ENCODE measurements around the gene OR2G6. TPM values are rescaled to one million over a fixed set of nuclear protein-coding genes. Genes with fewer than 3 reads are reported as not detected.
"Not testable (repeated sequence)": the region's sequence is repeated elsewhere in the genome, so short reads cannot be mapped to it uniquely, and the experiment has no call there.

The OR2G6 gene
- total RNA-seq = not detected

- not testable (repeated sequence) for ATAC-seq (replicated peaks); H3K4me3 Mint-ChIP-seq; H3K4me1 Mint-ChIP-seq; H3K36me3 Mint-ChIP-seq (ENCODE audit: low read depth); H3K9me3 Mint-ChIP-seq; H3K27me3 Mint-ChIP-seq; H3K27ac Mint-ChIP-seq
These were observed at the start of gene OR2G6 for GRCh38 chr1:248507773-248508172. OR2G6 (plus strand) TSS chr1:248508073; CDS start chr1:248521647, 13,574 bp downstream.

DNA sequence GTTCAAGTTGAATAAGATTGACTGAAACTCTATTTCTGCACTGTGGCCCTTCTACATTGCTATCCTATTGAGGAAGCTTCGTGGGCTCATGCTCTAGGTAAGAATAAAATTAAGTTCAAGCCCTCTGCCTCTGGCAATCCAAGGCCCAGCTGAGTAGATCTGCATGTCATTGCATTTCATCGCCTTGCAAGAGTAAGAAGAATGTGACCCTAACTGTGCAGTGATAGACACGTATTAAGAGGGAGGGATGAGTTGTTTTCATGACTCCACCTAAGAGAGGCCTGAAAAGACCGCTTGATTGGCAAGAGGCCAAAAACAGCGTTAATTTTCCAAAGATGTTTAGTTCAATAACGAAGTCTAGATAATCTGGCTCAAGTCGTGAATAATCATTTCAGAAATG, 48.8 kb upstream of the OR2G6 start:
- not testable (repeated sequence) for ATAC-seq (replicated peaks); H3K9me3 Mint-ChIP-seq

DNA sequence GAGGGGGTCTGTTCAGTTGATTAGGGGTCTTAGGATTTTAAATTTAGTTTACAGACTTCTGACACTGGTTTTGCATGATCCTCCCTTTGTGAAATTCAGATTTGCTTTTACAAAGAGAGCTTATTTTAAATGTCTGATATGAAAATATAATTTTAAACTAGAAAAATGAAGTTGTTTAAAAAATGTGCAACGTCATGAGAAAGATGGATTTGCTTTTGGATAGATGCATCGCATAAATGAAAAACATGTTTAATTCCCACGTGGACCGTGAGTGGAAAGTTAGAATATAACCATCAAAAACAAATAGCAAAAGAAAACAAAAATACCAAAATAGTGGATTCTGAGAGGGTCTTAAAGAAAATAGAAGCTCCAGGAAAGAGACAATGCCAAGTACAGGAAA, 36.7 kb upstream of the OR2G6 start:
- H3K27ac Mint-ChIP-seq = no peak overlapping the region
- H3K36me3 Mint-ChIP-seq (ENCODE audit: low read depth) = no peaks in the 10 kb centered on the region
- no peak for ATAC-seq (replicated peaks)
- no peaks in the 10 kb centered on the region for H3K4me1 Mint-ChIP-seq
- H3K4me3 Mint-ChIP-seq = no peak overlapping the region
- H3K27me3 Mint-ChIP-seq = no peaks in the 10 kb centered on the region
- peaks cover 13% of the 10 kb centered on the region for H3K9me3 Mint-ChIP-seq

More for the DNA sequence above, 48.8 kb upstream of the OR2G6 start:
- H3K27me3 Mint-ChIP-seq; H3K4me1 Mint-ChIP-seq; H3K36me3 Mint-ChIP-seq (ENCODE audit: low read depth); H3K4me3 Mint-ChIP-seq; H3K27ac Mint-ChIP-seq: not testable (repeated sequence)

DNA sequence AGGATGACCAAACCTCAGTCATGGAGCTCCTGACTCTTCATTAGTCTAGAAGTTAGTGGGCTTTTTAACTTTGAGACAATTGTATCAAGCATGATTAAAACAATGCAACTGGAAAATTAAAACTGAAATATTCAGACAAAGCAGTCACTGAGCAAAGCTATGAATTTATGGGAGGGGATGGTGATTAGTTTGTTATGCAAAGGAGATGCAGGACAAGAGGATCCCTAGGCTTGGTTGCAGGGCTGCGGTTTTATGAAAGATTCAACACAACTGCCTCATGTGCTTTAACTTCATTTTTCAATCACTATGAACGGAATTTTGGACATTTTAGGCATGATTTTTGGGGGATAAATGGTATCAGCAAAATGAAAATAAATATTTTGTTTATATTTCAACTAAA, 35.8 kb upstream of the OR2G6 start:
- not testable (repeated sequence) for H3K4me3 Mint-ChIP-seq; H3K4me1 Mint-ChIP-seq; H3K36me3 Mint-ChIP-seq (ENCODE audit: low read depth); H3K27me3 Mint-ChIP-seq; H3K27ac Mint-ChIP-seq; ATAC-seq (replicated peaks)
- peaks cover 13% of the 10 kb centered on the region for H3K9me3 Mint-ChIP-seq

- H3K4me1 Mint-ChIP-seq; H3K36me3 Mint-ChIP-seq (ENCODE audit: low read depth); H3K27ac Mint-ChIP-seq; H3K9me3 Mint-ChIP-seq; H3K27me3 Mint-ChIP-seq; ATAC-seq (replicated peaks); H3K4me3 Mint-ChIP-seq: not testable (repeated sequence)
These were observed 34.8 kb upstream of the OR2G6 start, which contains the start of gene OR2T3 for GRCh38 chr1:248473051-248473450. OR2T3 (plus strand) TSS chr1:248473351; CDS start chr1:248473351, 0 bp downstream.

DNA sequence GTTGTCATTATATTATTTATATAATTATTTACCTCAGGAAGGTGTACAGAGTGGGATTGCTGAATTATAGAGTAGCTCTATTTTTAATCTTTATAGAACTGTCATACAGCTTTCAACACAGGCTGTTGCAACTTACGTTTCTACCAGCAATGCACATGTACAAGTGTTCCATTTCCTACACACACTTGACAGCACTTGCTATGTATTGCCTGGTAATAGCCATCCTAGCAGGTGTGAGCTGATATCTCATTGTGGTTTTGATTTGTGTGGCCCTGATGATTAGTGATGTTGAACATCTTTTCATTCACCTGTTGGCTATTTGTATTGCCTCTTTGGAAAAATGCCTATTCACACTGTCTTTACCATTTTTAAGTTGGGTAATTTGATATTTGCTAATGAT, 32.2 kb upstream of the OR2G6 start:
- not testable (repeated sequence) for ATAC-seq (replicated peaks); H3K9me3 Mint-ChIP-seq; H3K4me1 Mint-ChIP-seq; H3K27me3 Mint-ChIP-seq; H3K36me3 Mint-ChIP-seq (ENCODE audit: low read depth); H3K4me3 Mint-ChIP-seq; H3K27ac Mint-ChIP-seq

DNA sequence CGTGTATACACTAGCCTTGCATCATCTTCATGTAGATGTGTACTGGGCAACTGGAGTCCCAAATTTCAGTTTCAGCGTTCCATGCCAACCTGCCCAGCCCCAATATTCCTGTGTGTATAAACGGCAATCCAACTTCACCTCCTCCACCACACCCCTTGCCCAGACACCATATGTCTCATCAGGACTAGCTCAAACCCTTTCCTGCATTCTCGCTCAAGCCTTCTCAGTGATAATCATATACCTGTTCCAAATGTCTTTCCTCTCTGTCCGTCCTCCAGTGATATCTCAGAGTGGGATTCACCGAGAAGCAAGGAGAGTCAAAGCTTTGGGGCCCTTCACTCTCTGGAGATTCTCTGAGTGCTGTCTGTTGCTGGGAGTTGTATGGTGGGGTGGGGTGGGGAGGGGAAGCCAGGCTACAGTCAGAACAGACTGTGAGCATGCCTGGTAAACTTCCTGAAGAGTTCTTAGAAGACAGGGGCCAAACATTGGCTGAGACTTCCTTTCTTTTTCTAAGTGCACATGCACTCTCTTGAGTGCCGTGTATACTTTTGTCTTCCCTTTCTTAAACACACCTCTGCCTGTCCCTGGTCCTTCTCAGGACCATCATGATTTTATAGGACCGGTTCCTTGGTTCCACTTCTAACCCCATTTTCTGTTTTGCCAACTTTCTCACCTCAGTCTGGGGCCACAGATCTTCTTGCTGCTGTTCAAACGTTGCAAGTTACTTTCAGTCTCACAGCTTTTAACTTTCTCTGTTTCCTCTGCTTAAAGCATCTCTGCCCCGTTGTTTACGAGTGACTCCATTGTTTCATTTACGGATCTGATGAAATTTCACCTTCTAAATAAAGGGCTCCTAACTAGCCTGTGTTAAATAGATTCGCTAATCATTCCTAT, 25.9 kb upstream of the OR2G6 start:
- not testable (repeated sequence) for H3K4me1 Mint-ChIP-seq; H3K9me3 Mint-ChIP-seq; H3K36me3 Mint-ChIP-seq (ENCODE audit: low read depth); H3K27me3 Mint-ChIP-seq
- peak overlapping the region; percentile 79 for H3K4me3 Mint-ChIP-seq
- peak overlapping the region; percentile 83 for H3K27ac Mint-ChIP-seq
- peak; percentile 84 for ATAC-seq (replicated peaks)

DNA sequence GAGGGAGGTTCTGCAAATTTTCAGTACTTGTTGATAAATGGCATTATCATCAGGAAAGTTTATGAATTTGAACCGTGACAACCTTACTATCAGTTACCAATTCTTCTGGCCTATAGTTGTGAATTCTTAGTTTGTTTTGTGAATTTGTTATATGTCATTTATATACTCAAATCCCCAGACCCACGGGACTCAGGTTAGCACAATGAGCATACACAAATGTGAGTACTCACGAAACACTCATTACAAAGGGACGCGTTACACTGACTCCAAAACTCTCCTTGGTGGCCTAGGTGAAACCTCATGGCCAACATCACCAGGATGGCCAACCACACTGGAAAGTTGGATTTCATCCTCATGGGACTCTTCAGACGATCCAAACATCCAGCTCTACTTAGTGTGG, 19.6 kb upstream of the OR2G6 start, which contains the start of gene OR2T5:
Gene OR2T5, plus strand, starts transcription at position 301 of the 400 bp plus-strand sequence. Its CDS starts 0 bp downstream, at position 301.
- H3K27ac Mint-ChIP-seq; H3K9me3 Mint-ChIP-seq; H3K27me3 Mint-ChIP-seq; H3K4me3 Mint-ChIP-seq; H3K4me1 Mint-ChIP-seq; H3K36me3 Mint-ChIP-seq (ENCODE audit: low read depth); ATAC-seq (replicated peaks): not testable (repeated sequence)

DNA sequence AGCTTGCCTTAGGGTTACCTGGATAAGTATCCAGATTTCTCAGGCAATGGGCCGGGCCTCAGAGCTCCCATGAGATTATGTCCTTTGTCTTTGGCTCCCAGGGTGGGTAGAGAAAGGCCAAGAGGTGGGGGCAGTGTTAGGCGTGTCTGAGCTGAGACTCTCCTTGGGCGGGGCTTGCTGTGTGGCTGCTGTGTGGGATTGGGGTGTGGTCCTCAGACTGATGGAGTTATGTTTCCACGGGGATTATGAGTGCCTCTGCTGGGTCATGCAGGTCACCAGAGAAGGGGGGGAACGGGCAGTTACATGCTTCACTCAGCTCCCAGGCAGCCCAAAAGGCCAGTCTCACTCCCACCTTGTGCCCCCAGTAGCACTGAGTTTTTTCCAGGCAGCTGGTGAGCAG, 11.2 kb upstream of the OR2G6 start:
- not testable (repeated sequence) for H3K27me3 Mint-ChIP-seq; H3K4me1 Mint-ChIP-seq; H3K9me3 Mint-ChIP-seq; H3K36me3 Mint-ChIP-seq (ENCODE audit: low read depth); H3K4me3 Mint-ChIP-seq; H3K27ac Mint-ChIP-seq; ATAC-seq (replicated peaks)

- not testable (repeated sequence) for H3K4me3 Mint-ChIP-seq; H3K36me3 Mint-ChIP-seq (ENCODE audit: low read depth); H3K4me1 Mint-ChIP-seq; H3K9me3 Mint-ChIP-seq; H3K27me3 Mint-ChIP-seq; H3K27ac Mint-ChIP-seq; ATAC-seq (replicated peaks)
These were observed 7.4 kb upstream of the OR2G6 start for GRCh38 chr1:248500305-248501035.

GRCh38 chr1:248510217-248510616, 2.3 kb downstream of the OR2G6 start:
- not testable (repeated sequence) for H3K4me1 Mint-ChIP-seq; H3K36me3 Mint-ChIP-seq (ENCODE audit: low read depth); H3K4me3 Mint-ChIP-seq; H3K9me3 Mint-ChIP-seq; H3K27ac Mint-ChIP-seq; H3K27me3 Mint-ChIP-seq
- ATAC-seq (replicated peaks) = peak; percentile 60

DNA sequence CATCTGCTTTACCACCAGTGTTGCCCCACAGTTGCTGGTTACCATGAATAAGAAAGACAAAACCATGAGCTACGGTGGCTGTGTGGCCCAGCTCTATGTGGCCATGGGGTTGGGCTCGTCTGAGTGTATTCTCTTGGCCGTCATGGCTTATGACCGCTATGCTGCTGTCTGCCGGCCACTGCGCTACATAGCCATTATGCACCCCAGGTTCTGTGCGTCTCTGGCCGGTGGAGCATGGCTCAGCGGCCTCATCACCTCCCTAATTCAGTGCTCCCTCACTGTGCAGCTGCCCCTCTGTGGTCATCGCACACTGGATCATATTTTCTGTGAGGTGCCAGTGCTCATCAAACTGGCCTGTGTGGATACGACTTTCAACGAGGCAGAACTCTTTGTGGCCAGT, 14.0 kb downstream of the OR2G6 start:
- peaks cover 3% of the 10 kb centered on the region for H3K9me3 Mint-ChIP-seq

GRCh38 chr1:248537449-248537848, 29.6 kb downstream of the OR2G6 start:
- ATAC-seq (replicated peaks) = peak; percentile 60
- not testable (repeated sequence) for H3K27me3 Mint-ChIP-seq; H3K27ac Mint-ChIP-seq; H3K4me1 Mint-ChIP-seq; H3K9me3 Mint-ChIP-seq; H3K4me3 Mint-ChIP-seq; H3K36me3 Mint-ChIP-seq (ENCODE audit: low read depth)

More for the DNA sequence above, 14.0 kb downstream of the OR2G6 start:
- no peaks in the 10 kb centered on the region for H3K36me3 Mint-ChIP-seq (ENCODE audit: low read depth)
- ATAC-seq (replicated peaks) = no peak
- no peak overlapping the region for H3K27ac Mint-ChIP-seq
- H3K27me3 Mint-ChIP-seq = peaks cover 12% of the 10 kb centered on the region
- H3K4me3 Mint-ChIP-seq = no peak overlapping the region
- no peaks in the 10 kb centered on the region for H3K4me1 Mint-ChIP-seq

DNA sequence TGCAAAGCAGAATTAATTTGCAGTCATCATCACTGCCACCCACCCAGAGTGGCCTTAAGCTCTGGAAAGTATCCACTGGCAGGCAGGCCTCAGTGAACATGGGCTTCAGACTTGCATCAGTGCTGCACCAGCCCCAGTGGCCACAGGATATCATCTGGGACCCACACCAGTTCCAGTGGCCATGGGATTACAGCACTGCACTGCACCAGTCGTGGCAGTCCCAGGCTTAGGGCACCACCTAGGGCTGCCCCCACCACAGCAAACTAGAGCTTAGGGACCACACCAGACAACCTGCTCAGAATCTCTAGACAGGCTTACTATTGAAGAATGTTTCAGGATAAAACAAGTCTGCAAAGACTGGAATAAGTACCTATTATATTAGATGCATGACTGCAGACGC, 39.5 kb downstream of the OR2G6 start:
- H3K27ac Mint-ChIP-seq; H3K36me3 Mint-ChIP-seq (ENCODE audit: low read depth); H3K9me3 Mint-ChIP-seq; H3K27me3 Mint-ChIP-seq; H3K4me3 Mint-ChIP-seq; ATAC-seq (replicated peaks); H3K4me1 Mint-ChIP-seq: not testable (repeated sequence)

DNA sequence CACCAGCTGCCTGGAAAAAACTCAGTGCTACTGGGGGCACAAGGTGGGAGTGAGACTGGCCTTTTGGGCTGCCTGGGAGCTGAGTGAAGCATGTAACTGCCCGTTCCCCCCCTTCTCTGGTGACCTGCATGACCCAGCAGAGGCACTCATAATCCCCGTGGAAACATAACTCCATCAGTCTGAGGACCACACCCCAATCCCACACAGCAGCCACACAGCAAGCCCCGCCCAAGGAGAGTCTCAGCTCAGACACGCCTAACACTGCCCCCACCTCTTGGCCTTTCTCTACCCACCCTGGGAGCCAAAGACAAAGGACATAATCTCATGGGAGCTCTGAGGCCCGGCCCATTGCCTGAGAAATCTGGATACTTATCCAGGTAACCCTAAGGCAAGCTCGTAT, 43.2 kb downstream of the OR2G6 start:
- H3K4me3 Mint-ChIP-seq; H3K27me3 Mint-ChIP-seq; H3K4me1 Mint-ChIP-seq; H3K27ac Mint-ChIP-seq; ATAC-seq (replicated peaks); H3K9me3 Mint-ChIP-seq; H3K36me3 Mint-ChIP-seq (ENCODE audit: low read depth): not testable (repeated sequence)

All from activated T-helper 17 cell treated with anti-CD3 and anti-CD28 coated beads, Interleukin-2, amount 50 U/mL, for 72 hours (primary cell).